ENCODE results near the gene FREM1. TPM values are rescaled to one million over a fixed set of nuclear protein-coding genes. Genes with fewer than 3 reads are reported as not detected.

The FREM1 gene
- total RNA-seq, 3 donors from 2014 or later: 4.1 to 12.2 (median 4.3) TPM

DNA sequence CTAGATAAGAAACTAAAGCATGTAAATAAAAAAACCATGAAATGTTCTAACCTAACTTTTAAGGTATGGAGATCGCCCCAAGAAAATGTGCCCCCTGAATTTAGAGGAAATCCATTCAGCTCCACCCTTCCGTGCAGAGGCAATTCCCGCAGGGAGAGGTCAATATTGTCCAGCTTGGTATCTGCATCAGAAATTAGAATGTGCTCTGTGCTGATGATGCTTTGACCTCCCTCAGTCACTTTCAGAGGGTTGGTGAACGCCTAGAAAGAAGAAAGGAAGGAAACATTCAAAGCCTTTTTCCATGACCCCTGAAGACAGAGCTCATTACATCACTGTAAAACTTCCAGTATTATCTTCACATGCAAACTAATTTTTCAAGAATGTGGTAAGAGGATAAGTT lies 91.0 kb downstream of the FREM1 start:
- intact Hi-C loops (cut with DNase I; ENCODE audit: low total_unique reads): no loop called here
- no peaks in the 10 kb centered on the region for H3K36me3 ChIP-seq

DNA sequence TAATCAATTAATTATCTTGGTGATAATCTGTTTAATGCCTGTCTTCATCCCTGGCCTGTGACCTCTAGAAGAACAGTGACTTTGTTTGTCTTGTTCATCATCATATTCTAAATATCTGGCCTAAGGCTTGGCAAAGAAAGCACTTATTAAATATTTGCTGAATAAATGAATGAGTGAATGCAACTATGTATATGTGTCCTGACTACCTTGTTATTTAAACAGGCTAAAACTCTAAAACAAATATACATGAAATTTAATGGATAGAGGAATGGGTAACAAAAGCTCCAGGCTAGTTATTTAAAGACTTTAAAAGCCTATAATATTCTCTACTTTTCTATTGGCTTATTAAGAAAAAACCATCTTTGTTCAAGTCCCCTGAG lies 96.0 kb downstream of the FREM1 start:
- no peak overlapping the region for H3K27ac ChIP-seq
- no peaks in the 10 kb centered on the region for H3K27me3 ChIP-seq
- H3K4me3 ChIP-seq: no peak overlapping the region
- TF ChIP-seq, protein P1, sequence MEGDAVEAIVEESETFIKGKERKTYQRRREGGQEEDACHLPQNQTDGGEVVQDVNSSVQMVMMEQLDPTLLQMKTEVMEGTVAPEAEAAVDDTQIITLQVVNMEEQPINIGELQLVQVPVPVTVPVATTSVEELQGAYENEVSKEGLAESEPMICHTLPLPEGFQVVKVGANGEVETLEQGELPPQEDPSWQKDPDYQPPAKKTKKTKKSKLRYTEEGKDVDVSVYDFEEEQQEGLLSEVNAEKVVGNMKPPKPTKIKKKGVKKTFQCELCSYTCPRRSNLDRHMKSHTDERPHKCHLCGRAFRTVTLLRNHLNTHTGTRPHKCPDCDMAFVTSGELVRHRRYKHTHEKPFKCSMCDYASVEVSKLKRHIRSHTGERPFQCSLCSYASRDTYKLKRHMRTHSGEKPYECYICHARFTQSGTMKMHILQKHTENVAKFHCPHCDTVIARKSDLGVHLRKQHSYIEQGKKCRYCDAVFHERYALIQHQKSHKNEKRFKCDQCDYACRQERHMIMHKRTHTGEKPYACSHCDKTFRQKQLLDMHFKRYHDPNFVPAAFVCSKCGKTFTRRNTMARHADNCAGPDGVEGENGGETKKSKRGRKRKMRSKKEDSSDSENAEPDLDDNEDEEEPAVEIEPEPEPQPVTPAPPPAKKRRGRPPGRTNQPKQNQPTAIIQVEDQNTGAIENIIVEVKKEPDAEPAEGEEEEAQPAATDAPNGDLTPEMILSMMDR (IDR thresholded peaks at IDR 0.05): no peak
- no peak for TF ChIP-seq POLR2A (IDR thresholded peaks at IDR 0.05)
- TF ChIP-seq POLR2AphosphoS5 (IDR thresholded peaks at IDR 0.05): no peak
- intact Hi-C loops (cut with DNase I; ENCODE audit: low total_unique reads): no loop called here
- DNase-seq (ENCODE audit: low spot score in 2 of 2): no peak
- no peaks in the 10 kb centered on the region for H3K9me3 ChIP-seq
- H3K36me3 ChIP-seq: no peaks in the 10 kb centered on the region
- H3K4me1 ChIP-seq: no peaks in the 10 kb centered on the region

More for the DNA sequence above, 91.0 kb downstream of the FREM1 start:
- TF ChIP-seq, protein P1 (IDR thresholded peaks at IDR 0.05): no peak
- TF ChIP-seq POLR2AphosphoS5 (IDR thresholded peaks at IDR 0.05) (no peak), POLR2A (IDR thresholded peaks at IDR 0.05) (no peak)
- Histone ChIP-seq H3K9me3 (no peaks in the 10 kb centered on the region), H3K4me1 (no peaks in the 10 kb centered on the region), H3K27me3 (no peaks in the 10 kb centered on the region), H3K27ac (no peak overlapping the region), H3K4me3 (no peak overlapping the region)
- no peak for DNase-seq (ENCODE audit: low spot score in 2 of 2)

DNA sequence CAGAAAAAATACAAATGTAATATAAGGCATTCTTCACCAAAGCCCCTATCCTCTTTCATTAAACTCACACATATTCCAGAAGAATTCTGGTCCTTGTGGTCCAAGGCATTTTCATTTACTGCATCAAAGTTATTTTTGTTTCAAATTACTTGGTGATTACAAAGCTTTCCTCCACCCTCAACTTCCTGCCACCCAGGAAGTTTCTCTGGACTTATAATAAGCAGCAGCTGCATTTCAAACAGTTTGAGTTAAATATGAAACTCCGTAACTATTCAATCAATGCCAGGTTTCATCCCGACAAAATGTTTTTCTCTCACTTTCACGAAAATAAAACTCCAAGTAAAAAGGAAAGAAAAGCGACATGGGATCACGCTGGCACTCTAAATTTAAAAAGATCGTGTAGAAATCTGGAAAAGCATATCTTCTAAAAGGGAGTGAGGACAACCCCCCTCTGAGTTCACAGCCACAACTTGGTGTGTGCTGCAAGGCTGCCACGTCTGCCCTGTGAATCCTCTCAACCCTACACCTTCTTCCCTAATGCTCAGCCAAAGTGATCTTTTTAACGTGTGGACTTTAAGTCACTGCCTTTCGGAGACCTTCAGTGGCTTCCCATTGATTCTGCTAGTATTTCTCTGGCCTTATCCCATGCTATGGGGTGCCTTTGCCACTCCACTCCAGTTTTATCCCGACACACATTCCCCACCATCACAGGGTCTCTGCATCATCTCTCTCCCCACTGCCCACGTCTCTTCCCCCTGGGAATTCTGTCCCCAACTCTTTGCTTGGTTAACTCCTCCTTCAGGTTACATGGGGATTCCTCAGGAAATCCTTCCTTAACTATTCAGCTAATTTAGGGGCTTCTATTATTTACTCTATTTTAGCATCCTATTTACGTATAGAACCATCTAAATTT lies 96.6 kb downstream of the FREM1 start:
- Histone ChIP-seq H3K27me3 (no peaks in the 10 kb centered on the region), H3K4me3 (peak overlapping the region in 1 of 3 donors; percentile 1), H3K36me3 (no peaks in the 10 kb centered on the region), H3K27ac (no peak overlapping the region), H3K9me3 (no peaks in the 10 kb centered on the region), H3K4me1 (no peaks in the 10 kb centered on the region)
- TF ChIP-seq, protein P1 (IDR thresholded peaks at IDR 0.05): no peak
- TF ChIP-seq POLR2A (IDR thresholded peaks at IDR 0.05) (no peak), POLR2AphosphoS5 (IDR thresholded peaks at IDR 0.05) (no peak)
- intact Hi-C loops (cut with DNase I; ENCODE audit: low total_unique reads): no loop called here
- DNase-seq (ENCODE audit: low spot score in 2 of 2): no peak

DNA sequence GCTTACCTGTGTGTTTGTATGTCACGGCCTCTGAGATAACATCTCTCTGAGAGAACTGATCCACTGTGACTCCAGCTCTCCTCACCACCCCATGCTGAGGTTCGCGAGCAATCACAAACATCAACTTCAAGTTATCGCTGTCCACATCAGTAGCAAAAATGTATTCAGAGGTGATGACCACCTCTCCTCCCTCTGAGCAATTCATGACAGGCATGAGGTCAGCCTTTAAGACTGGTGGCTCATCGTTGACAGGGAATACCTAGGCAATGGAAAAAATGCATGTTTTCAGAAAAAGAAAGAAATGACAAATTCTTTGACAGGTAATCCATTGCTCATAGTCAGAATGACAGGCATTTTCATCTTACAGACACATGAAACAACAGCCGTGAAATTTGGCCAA lies 97.4 kb downstream of the FREM1 start:
- intact Hi-C loops (cut with DNase I; ENCODE audit: low total_unique reads): no loop called here
- no peak for TF ChIP-seq POLR2AphosphoS5 (IDR thresholded peaks at IDR 0.05)
- TF ChIP-seq POLR2A (IDR thresholded peaks at IDR 0.05): no peak
- TF ChIP-seq, protein P1 (IDR thresholded peaks at IDR 0.05): no peak
- Histone ChIP-seq H3K27ac (no peak overlapping the region), H3K4me1 (no peaks in the 10 kb centered on the region), H3K36me3 (no peaks in the 10 kb centered on the region), H3K9me3 (no peaks in the 10 kb centered on the region), H3K27me3 (no peaks in the 10 kb centered on the region), H3K4me3 (no peak overlapping the region)
- no peak for DNase-seq (ENCODE audit: low spot score in 2 of 2)

DNA sequence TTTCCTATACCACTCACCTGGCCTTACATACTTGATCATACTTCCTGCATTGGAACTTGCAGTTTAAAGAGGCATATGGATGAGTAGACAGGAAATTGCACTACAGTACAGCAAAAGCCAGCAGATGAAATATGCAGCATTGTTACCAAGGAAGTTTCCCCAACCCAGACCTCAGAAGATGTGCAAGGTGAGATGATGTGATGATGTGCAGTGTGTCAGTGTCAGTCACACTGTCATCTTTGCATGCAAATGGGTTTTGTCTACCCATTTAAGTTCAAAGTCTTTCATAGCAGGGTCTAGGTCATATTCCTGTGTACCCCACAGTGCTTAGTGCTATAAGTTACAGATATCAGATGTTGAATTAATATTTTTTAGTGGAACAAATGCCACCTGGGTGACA lies 98.4 kb downstream of the FREM1 start:
- H3K36me3 ChIP-seq: no peaks in the 10 kb centered on the region
- H3K27ac ChIP-seq: no peak overlapping the region
- no peaks in the 10 kb centered on the region for H3K27me3 ChIP-seq

More for the DNA sequence above, 98.4 kb downstream of the FREM1 start:
- Histone ChIP-seq H3K9me3 (no peaks in the 10 kb centered on the region), H3K4me1 (no peaks in the 10 kb centered on the region), H3K4me3 (no peak overlapping the region)
- TF ChIP-seq, protein P1 (IDR thresholded peaks at IDR 0.05): no peak
- no peak for TF ChIP-seq POLR2AphosphoS5 (IDR thresholded peaks at IDR 0.05)
- TF ChIP-seq POLR2A (IDR thresholded peaks at IDR 0.05): no peak
- no peak for DNase-seq (ENCODE audit: low spot score in 2 of 2)
- intact Hi-C loops (cut with DNase I; ENCODE audit: low total_unique reads): no loop called here

All from breast epithelium (tissue), 4 donors.